ENCODE results near the gene TXN2.

TXN2 gene

DNA sequence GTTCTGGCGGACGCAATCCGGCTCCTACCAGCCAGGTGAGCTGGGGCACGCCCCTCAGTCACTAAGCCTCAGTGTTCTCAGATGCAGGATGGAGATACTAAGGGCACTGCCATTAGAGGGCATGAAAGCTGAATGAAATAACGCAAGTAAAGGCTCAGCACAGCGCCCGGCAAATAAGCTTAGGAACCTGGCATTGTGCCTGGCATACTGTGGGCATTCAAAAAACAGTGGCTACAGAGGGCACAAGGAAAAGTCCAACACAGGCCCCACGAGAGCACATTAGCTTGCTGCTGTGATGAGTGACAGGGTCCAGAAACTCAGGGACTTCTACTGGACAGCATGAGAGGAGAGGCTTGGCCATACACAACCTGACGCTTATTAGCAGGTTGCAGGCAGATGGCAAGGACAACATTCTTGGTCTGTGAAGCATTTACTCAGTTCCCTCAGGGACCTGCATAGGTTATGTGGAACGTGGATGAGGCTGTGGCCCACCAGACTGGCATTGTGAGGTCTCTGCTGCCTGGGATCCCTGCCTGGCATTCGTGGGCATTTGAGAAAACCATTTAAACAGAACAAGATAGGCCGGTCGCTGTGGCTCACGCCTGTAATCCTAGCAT is 12.2 kb downstream of the TXN2 start:
- TF ChIP-seq GATA3 (IDR thresholded peaks at IDR 0.05; ENCODE audit: low read depth, low read length) (no peak), GATA2 (IDR thresholded peaks at IDR 0.05; ENCODE audit: low read depth, low read length) (no peak)

DNA sequence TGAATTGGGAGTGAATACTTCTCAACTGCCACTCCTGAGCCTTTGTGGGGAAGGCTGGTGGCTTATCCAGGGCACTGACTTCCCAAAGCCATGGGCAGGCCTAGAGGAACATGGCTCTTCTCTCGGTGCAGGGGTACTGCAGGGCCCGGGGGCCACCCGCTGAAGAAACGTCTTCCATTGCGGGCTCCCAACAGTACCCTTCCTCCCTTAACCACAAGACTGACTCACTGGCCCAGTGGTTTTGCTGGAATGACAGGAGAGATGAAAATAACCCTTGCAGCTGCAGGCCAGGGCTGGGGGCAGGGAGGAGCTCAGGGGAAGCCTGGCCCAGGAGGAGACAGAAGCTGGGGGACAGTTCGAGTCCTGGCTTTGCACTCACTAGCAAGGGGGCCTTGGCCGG is 13.5 kb downstream of the TXN2 start:
- no peak for TF ChIP-seq GATA3 (IDR thresholded peaks at IDR 0.05; ENCODE audit: low read depth, low read length)
- TF ChIP-seq GATA2 (IDR thresholded peaks at IDR 0.05; ENCODE audit: low read depth, low read length), result no peak

DNA sequence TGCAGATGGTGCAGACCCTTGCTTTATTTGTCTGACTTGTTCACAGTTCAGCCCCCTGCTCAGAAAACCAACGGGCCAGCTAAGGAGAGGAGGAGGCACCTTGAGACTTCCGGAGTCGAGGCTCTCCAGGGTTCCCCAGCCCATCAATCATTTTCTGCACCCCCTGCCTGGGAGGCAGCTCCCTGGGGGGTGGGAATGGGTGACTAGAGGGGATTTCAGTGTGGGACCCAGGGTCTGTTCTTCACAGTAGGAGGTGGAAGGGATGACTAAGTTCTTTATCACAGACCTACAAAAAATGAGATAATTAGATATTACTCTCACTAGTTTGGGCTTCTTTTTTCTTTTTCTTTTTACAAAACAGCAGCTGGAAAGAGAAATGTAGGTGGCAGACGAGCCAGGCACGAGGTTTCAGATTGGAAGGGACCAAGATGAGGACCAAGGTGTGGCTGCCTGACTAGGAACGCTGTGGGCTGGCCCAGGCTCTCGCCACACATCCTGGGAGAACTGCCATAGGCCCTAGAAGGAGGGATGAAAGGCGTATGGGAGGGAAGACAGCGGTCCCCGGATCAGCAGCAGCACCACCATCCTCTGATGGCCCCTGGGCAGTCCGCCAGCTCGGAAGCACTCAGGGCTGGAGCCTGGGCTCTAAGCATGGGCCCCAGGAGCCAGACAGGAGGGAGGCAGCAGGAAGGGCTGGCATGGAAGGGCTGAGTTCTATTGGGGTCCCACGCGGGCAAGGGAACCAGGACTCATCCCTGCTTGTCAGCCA is 14.2 kb downstream of the TXN2 start:
- TF ChIP-seq GATA3 (IDR thresholded peaks at IDR 0.05; ENCODE audit: low read depth, low read length) (no peak), GATA2 (IDR thresholded peaks at IDR 0.05; ENCODE audit: low read depth, low read length) (no peak)

DNA sequence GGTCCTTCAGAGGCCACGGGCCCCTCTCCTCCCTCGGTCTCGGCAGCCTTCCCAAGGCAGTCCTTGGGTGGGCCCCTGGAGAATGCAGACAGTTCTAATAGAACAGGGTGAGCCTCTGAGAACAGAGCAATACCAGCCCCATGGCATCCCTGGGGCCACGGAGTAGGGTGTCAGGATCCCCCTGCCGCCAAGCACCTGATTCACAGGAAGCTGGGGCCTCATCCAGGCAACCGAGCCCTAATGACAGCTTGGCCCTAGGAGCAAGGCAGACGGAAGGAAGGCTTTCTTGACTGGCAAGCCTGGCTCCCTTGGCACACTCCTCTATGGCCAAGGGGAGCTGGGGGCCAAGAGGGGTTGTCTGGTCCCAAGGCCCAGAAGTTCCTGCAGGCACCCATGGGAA is 15.2 kb downstream of the TXN2 start:
- TF ChIP-seq GATA2 (IDR thresholded peaks at IDR 0.05; ENCODE audit: low read depth, low read length) (no peak), GATA3 (IDR thresholded peaks at IDR 0.05; ENCODE audit: low read depth, low read length) (no peak)

DNA sequence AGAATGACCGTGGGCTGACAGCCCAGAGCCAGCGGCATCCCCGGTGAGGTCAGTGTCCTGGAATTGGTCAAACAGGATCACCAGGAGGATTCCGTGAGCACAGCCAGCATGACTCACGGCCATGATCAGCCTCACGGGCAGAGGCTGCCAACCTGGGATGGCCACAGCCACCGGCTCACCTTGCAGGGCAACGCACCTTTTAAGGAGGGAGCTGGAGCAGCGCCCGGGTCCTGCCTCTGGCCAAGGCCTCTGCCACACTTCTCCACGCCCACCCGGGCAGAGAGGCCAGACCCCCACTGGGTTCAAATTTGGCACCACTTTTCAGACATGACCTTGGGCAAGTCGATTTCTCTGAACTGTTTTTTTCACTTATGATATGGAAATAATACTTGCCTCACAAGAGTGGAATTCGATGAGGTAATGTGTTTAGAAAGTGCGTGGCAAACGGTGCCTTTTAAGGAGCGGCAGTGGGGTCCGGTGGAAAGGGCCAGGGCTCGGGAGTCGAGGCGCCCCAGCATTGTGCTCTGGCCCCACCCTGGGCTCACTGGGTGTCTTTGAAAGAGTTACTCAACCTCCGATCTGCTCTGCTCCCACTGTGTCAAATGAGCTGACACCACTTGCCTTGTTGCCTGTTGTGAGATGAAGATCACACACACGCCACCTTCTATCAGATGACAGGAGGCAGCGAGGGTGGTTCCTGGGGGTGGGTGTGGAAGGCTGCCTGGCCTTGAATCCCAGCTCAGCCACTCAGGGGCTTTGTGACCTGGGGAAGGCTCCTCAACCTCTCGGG is 16.0 kb downstream of the TXN2 start:
- no peak for TF ChIP-seq GATA3 (IDR thresholded peaks at IDR 0.05; ENCODE audit: low read depth, low read length)
- no peak for TF ChIP-seq GATA2 (IDR thresholded peaks at IDR 0.05; ENCODE audit: low read depth, low read length)

DNA sequence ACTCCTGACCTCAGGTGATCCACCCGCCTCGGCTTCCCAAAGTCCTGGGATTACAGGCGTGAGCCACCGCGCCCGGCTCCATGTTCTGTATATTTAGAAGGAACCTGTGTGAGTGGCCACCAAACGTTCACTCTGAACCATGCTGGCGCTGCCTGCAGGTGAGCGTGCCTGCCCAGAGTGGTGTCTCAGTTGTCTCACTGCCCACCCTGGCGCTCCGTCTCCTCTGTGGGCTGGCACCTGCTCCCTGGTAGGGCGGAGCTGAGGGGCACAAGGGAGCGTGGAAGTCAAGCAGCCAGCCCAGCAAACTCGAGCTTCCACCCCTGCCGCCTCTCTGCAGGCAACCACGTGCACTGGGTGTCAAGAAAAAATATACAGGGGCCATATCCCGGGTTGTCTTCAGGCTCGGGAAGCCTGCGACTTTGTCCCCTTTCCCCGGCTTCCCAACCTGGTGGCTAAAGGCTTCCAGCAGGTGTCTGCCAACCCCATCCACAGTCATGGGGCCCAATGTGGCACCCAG is 16.7 kb downstream of the TXN2 start:
- TF ChIP-seq GATA3 (IDR thresholded peaks at IDR 0.05; ENCODE audit: low read depth, low read length) (no peak), GATA2 (IDR thresholded peaks at IDR 0.05; ENCODE audit: low read depth, low read length) (no peak)

DNA sequence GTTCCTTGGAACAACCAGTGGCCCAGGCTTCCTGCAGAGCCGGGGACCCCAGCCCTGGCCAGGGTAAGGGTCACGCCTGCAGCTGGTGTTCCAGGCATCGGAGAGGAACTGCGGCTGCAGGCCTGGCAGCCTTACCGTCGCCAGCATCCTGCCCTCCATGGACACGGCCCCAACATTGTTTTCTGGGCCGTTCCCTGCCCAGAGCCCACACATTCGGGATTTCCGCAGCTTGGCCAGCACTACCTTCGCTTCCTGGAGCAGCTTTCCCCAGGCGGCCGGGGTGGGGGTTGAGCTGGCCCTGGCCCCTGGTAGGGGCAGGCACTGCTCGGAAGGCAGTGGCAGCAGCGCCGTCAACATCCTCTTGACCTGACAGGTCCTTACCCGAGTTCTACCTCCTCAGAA is 17.7 kb downstream of the TXN2 start:
- TF ChIP-seq GATA2 (IDR thresholded peaks at IDR 0.05; ENCODE audit: low read depth, low read length), result no peak
- TF ChIP-seq GATA3 (IDR thresholded peaks at IDR 0.05; ENCODE audit: low read depth, low read length), result no peak

DNA sequence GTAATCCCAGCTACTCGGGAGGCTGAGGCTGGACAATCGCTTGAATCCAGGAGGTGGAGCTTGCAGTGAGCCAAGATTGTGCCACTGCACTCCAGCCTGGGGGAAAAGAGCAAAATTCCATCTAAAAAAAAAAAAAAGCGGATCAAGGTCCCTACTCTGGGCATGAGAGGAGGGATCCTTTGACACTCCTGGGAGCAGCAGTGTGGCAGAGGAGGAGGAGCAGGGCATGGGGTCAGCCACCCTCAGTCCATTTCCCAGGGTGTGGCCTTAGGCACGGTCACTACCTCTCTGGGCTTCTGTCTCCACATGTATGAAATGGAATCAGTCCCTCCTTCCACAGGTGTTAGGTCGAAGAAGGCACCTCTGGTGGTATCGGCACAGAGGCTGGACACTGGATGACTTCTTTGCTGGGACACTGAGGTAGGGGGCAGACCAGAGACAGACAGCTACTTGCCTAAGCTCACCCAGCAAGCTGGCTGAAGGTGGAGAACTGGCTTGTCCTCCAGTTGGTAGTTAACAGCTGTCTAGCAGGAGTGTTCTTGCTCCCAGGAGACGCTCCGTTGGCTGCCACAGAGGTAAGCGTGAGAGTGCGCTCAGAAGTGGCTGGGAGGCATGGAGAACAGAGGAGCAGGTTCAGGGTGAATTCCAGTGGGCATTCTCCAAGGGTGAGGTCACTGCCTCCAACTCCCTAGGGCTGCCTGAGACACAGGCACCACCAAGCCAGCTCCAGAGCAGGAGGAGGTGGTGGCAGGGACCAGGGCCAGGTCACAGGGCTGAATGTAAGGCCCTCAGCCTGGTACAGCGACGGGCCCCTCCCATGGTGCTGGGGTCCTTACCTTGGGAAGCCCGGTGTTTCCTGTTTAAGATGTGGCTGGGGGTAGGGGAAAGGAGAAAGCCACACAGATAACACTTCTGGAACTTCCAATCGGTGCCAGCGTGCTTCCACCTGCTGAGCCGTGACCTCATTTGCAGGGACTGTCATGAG is 19.5 kb downstream of the TXN2 start:
- TF ChIP-seq GATA3 (IDR thresholded peaks at IDR 0.05; ENCODE audit: low read depth, low read length) (no peak), GATA2 (IDR thresholded peaks at IDR 0.05; ENCODE audit: low read depth, low read length) (no peak)

DNA sequence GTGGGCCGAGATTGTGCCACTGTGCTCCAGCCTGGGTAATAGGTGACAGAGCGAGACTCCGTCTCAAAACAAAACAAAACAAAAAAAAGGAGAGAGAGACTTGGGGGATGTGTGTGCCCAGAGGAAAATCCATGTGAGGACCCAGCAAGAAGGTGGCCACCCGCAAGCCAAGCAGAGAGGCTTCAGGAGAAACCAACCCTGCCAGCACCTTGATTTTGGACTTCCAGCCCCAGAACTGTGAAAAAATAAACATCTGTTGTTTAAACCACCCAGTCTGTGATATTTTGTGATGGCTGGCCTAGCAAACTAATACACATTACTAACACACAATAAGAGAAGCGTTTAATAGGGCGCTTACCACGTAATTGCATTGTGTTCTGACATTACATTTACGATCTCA is 21.2 kb downstream of the TXN2 start:
- TF ChIP-seq GATA2 (IDR thresholded peaks at IDR 0.05; ENCODE audit: low read depth, low read length) (no peak), GATA3 (IDR thresholded peaks at IDR 0.05; ENCODE audit: low read depth, low read length) (no peak)

DNA sequence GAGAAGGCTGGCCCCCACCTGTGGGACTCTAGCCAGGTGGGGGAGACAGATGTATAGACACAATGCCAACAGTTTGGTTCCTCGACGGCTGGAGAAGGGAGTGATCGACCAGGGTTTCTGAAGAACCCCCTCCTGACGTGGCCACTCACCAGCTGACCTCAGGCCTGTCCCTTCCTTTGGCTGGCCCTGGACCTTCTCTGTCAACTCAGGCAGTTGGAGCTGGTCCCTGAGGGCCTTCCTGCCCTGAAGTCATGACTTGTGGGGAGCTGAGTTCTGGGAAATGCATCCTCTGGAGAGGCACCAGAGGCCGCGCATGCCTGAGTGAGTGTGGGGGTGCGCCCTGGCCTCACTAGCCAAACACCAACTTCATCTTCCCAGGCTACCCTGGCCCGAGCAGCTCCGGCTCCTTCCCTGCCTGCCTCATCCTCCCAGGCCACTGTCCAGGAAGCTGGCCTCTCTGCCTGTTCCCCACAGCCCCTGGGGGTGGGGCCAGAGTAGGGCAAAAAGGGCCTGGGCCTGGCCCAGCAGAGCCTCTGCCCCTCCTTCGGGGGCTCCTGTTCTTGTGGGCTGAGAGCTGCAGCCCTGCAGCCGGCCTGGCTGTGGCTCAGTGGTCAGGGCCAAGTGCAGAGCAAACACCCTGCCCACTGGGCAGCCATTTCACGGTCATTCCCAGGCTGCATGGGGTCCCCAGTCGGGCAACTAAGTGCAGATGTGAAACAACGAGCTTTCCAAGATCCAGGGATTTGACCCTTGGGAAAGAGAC is 23.6 kb downstream of the TXN2 start:
- no peak for TF ChIP-seq GATA3 (IDR thresholded peaks at IDR 0.05; ENCODE audit: low read depth, low read length)

DNA sequence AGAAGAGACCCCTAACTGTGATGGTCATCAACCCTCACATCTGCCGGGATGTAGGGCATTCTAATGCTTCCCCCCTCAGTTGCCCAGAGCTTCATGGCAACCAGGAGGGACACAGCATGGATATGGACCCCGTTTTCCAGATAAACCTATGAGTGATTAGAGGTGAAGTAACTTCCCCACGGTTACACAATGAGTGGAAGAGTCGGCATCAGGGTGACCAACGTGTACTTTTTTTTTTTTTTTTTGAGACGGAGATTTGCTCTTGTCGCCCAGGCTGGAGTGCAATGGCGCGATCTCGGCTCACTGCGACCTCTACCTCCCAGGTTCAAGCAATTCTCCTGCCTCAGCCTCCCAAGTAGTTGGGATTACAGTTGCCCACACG is 25.0 kb downstream of the TXN2 start:
- no peak for TF ChIP-seq GATA2 (IDR thresholded peaks at IDR 0.05; ENCODE audit: low read depth, low read length)

DNA sequence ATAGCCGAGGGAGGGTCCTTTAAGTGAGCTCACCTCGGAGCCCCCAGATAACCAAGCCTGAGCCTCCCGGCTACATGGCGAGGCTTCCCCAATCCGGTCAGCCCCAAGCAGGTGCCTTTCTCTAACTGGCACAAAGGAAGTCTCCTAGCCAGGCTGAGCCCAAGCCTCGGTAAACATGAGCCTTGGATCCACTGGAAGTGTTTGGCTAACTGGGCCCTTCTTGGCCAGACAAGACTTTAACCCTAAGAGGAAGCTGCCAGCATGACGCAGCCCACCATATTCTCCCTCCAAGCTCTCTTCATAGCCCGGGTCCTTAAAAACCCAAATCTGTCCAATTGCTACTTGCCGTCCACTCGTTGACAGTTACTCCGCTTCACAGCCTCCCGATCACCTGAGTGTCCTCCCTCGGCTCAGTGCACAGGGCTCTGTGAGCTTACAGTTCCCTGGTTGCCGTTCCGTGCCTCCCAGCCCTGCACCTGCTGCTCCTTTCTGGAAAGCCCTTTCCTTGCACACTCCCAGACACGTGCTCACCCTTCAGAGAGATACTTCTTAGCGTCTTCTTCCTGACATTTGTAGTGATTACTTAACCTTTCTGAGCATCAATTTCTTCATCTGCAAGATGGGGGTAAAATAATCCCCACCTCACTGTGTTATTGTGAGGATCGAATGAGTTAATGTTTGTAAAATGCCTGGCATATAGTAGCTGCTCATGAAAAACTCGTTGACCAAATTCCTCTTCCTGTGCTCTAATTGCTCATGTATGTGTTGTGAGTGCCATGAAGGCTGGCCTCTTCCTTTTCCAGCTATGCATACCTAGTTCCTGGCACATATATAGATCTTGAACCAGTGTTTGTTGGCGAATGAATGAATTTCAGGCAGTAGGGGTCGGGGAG is 25.6 kb downstream of the TXN2 start:
- no peak for TF ChIP-seq GATA2 (IDR thresholded peaks at IDR 0.05; ENCODE audit: low read depth, low read length)
- no peak for TF ChIP-seq GATA3 (IDR thresholded peaks at IDR 0.05; ENCODE audit: low read depth, low read length)
